GM12878 (cell line): ENCODE measurements around the gene SKAP1. TPM values are rescaled to one million over a fixed set of nuclear protein-coding genes. Genes with fewer than 3 reads are reported as not detected.

Experiments used
- ATAC-seq: fragments of 200-7000 bp; cut with Tn5 transposase; 3 replicates; pipeline ENCODE4 v1.9.1; 2020; ENCODE audit warnings: mild to moderate bottlenecking, moderate library complexity
- BruUV-seq: library from RNA; stranded (reverse); fragments of 400-500 nt; replicated peaks from 2 replicates; lab custom pipeline; 2021; lab: Mats Ljungman, UMichigan
- CTCF ChIA-PET: fragments of 300-600 bp; sonication (Branson Sonifier 250); formaldehyde crosslinking; extraction: SDS; loops from one replicate; lab custom pipeline; 2021; ENCODE audit warnings: inconsistent platforms; lab: Yijun Ruan, JAX
- POLR2A ChIA-PET: fragments of 350-600 bp; formaldehyde crosslinking; extraction: SDS; loops from one replicate; lab custom pipeline; 2021; ENCODE audit warnings: inconsistent platforms; lab: Charles Lee
- RAD21 ChIA-PET: fragments of 300-600 bp; sonication (Branson Sonifier 250); formaldehyde crosslinking; loops from one replicate; lab custom pipeline; 2023; ENCODE audit warnings: antibody characterized with exemption; ENCODE audit not compliant: unreplicated experiment; lab: Charles Lee
- SMC1A ChIA-PET: fragments of 300-600 bp; sonication (Branson Sonifier 250); formaldehyde crosslinking; loops from one replicate; lab custom pipeline; 2023; ENCODE audit not compliant: unreplicated experiment, uncharacterized antibody; lab: Charles Lee
- DNase-seq: peaks from one replicate; pipeline ENCODE4 v3.0.0-alpha.2; 2011; ENCODE audit warnings: low read depth, low spot score
- FAIRE-seq: peaks from 3 replicates; lab custom pipeline; 2011; peaks lifted over from hg19 to GRCh38; lab: Jason Lieb, UNC
- H2AFZ ChIP-seq: 2 replicates; pipeline ENCODE4 v1.6.0; 2011; ENCODE audit warnings: low read depth, low read length, control low read depth; ENCODE audit not compliant: control insufficient read depth
- H3K27ac ChIP-seq: 2 replicates; pipeline ENCODE4 v1.5.1; 2011; ENCODE audit warnings: control low read depth; ENCODE audit not compliant: control insufficient read depth, insufficient read depth
- H3K27me3 ChIP-seq, 2 experiments: replicated peaks in 1 of 2; 2 replicates each; pipeline versions ENCODE4 v1.6.0 to v1.6.1; 2011; ENCODE audit warnings: low read length in 1 of 2; ENCODE audit not compliant: control insufficient read depth in 2 of 2, insufficient read depth in 2 of 2
- H3K36me3 ChIP-seq, 2 experiments: 2 replicates each; pipeline ENCODE4 v1.5.1; 2011; ENCODE audit warnings: low read length in 1 of 2; ENCODE audit not compliant: control insufficient read depth in 2 of 2, insufficient read depth in 2 of 2
- H3K4me1 ChIP-seq: 2 replicates; pipeline ENCODE4 v1.6.1; 2011; ENCODE audit warnings: mild to moderate bottlenecking, low read length, moderate library complexity, mixed read lengths; ENCODE audit not compliant: control insufficient read depth, insufficient read depth
- H3K4me2 ChIP-seq: 2 replicates; pipeline ENCODE4 v1.6.0; 2011; ENCODE audit warnings: control low read depth; ENCODE audit not compliant: control insufficient read depth, insufficient read depth
- H3K4me3 ChIP-seq: fragments of 200-600 bp; sonication (generic); 2 replicates; pipeline ENCODE4 v1.5.1; 2016
- H3K79me2 ChIP-seq: 2 replicates; pipeline ENCODE4 v1.6.0; 2011; ENCODE audit warnings: low read length; ENCODE audit not compliant: control insufficient read depth, insufficient read depth
- H3K9ac ChIP-seq: 2 replicates; pipeline ENCODE4 v1.8.0; 2011; ENCODE audit warnings: low read length, control low read depth, mixed read lengths; ENCODE audit not compliant: control insufficient read depth, insufficient read depth
- H3K9me3 ChIP-seq: replicated peaks from 3 replicates; pipeline ENCODE4 v1.5.1; 2011; ENCODE audit warnings: mild to moderate bottlenecking, low read length; ENCODE audit not compliant: control insufficient read depth, insufficient read depth
- H4K20me1 ChIP-seq: 2 replicates; pipeline ENCODE4 v1.6.0; 2011; ENCODE audit not compliant: control insufficient read depth, insufficient read depth
- CREM ChIP-seq: IDR thresholded peaks from 2 replicates; pipeline ENCODE4 v1.6.1; 2014; ENCODE audit warnings: antibody characterized with exemption, low read depth
- E2F4 ChIP-seq: IDR thresholded peaks from 2 replicates; pipeline ENCODE4 v1.6.1; 2012; ENCODE audit warnings: low read depth, low read length, improper control_type of control experiment
- MYC ChIP-seq: IDR thresholded peaks from 2 replicates; pipeline ENCODE4 v1.6.1; 2011; ENCODE audit warnings: mild to moderate bottlenecking, low read length, moderate library complexity, inconsistent platforms; ENCODE audit not compliant: insufficient read depth, insufficient replicate concordance, insufficient read length, severe bottlenecking
- RAD51 ChIP-seq: fragments of 450-650 bp; IDR thresholded peaks from 2 replicates; pipeline ENCODE4 v1.6.1; 2016; ENCODE audit warnings: moderate library complexity, mild to moderate bottlenecking, inconsistent platforms
- ZBTB33 ChIP-seq: fragments of 450-650 bp; IDR thresholded peaks from 2 replicates; pipeline ENCODE4 v1.6.1; 2017; ENCODE audit warnings: mild to moderate bottlenecking
- ZZZ3 ChIP-seq: IDR thresholded peaks from 2 replicates; pipeline ENCODE4 v1.6.1; 2011; ENCODE audit warnings: low read depth; ENCODE audit not compliant: control insufficient read depth, insufficient read length
- WGBS: methylation state at CpG from one replicate; pipeline ENCODE4 v1.1.6; 2016; ENCODE audit warnings: low lambda C conversion rate; ENCODE audit not compliant: insufficient replicate concordance, insufficient coverage; ENCODE audit errors: missing lambda C conversion rate; 5-methylcytosine and 5-hydroxymethylcytosine counted together
- in situ Hi-C: fragments of 300-500 bp; cut with MboI; formaldehyde crosslinking; loops from 9 replicates; pipeline ENCODE4 v1.14.3; 2018; ENCODE audit warnings: mixed read lengths
- intact Hi-C: fragments of 100-400 bp; cut with micrococcal nuclease; formaldehyde crosslinking; loops from one replicate; pipeline ENCODE4 v1.14.2; 2022; ENCODE audit not compliant: unreplicated experiment
- polyA plus RNA-seq, 11 experiments: library from polyadenylated mRNA; depleted of rRNA in 4 of 11; unstranded in 6 of 11; stranded (reverse) in 5 of 11; fragments of >200 nt; fragmentation: Nextera tagmentation in 4 of 11; fragmentation: Illumina TruSeq in 1 of 11; extraction: Ambion mirVana in 4 of 11; extraction: Trizol in 1 of 11; gene quantifications; 1 replicate in 1 of 11; 2 replicates in 10 of 11; pipeline versions ENCODE4 v1.2.1 to v1.2.3, GENCODE V29; 2011 to 2016; ENCODE audit warnings: inconsistent platforms in 2 of 11, missing spikeins in 2 of 11, low read depth in 1 of 11
- total RNA-seq, 4 experiments: library from RNA; depleted of rRNA in 3 of 4; stranded (reverse); fragments of >200 nt in 3 of 4; fragmentation: Illumina TruSeq in 1 of 4; extraction: Trizol in 1 of 4; gene quantifications; 2 replicates each; pipeline versions ENCODE4 v1.2.1 to v1.2.3, GENCODE V29; 2013 to 2021

The SKAP1 gene
- total and polyA plus RNA-seq, 10 of the 15 experiments (the other 5 are each of a cell fraction or from before 2014, with no cell fraction given): 17.1 to 97.6 (median 35.9) TPM

- intact Hi-C loops (loop anchor here (10.0 kb wide), 1 partner anchor 176 kb away; no protein-coding TSS in a partner anchor), in situ Hi-C loops (no loop called here)
- no peak for DNase-seq
- 79% methylated on average over 4 of the region's 4 CpGs for WGBS
- Histone ChIP-seq H3K79me2 (no peaks in the 10 kb centered on the region), H2AFZ (no peak overlapping the region), H3K9ac (no peak overlapping the region), H4K20me1 (no peaks in the 10 kb centered on the region), H3K4me1 (peaks cover 6% of the 10 kb centered on the region; the same call in 1 of the 2 replicates), H3K27me3 (no peaks in the 10 kb centered on the region), H3K4me2 (no peak overlapping the region), H3K36me3 (peaks cover 2 to 7% of the 10 kb centered on the region in 2 experiments; a peak in 2 of 4 replicates), H3K27ac (no peak overlapping the region), H3K4me3 (no peak overlapping the region), H3K9me3 (no peaks in the 10 kb centered on the region)
- CTCF ChIA-PET: interaction anchor here (0.7 to 1.8 kb wide), 7 partner anchors 8 to 132 kb away, joined by 3 to 6 read pairs (median 4); no protein-coding TSS in a partner anchor
- BruUV-seq: no TSS peak
- POLR2A ChIA-PET: interaction anchor here (0.6 to 1.2 kb wide), 4 partner anchors 18 to 470 kb away, joined by 3 to 4 read pairs (median 4); no protein-coding TSS in a partner anchor
- ATAC-seq: no peak
- RAD21 ChIA-PET: interaction anchor here (0.8 to 2.3 kb wide), 5 partner anchors 16 to 434 kb away, joined by 3 to 7 read pairs (median 4); partner anchors contain the start of gene HOXB5
- FAIRE-seq: no peak
- TF ChIP-seq ZZZ3 (no peak), RAD51 (no peak), E2F4 (no peak), ZBTB33 (no peak), MYC (no peak), CREM (no peak)
- SMC1A ChIA-PET: interaction anchor here (0.8 to 1.0 kb wide), 2 partner anchors 31 to 451 kb away, joined by 3 read pairs; no protein-coding TSS in a partner anchor
Measured at GRCh38 chr17:48159232-48159631, 270.8 kb downstream of the SKAP1 start.
